Measurements from ENCODE around the gene PPP1R15B. TPM values are rescaled to one million over a fixed set of nuclear protein-coding genes. Genes with fewer than 3 reads are reported as not detected.
"Not testable (repeated sequence)": the region's sequence is repeated elsewhere in the genome, so short reads cannot be mapped to it uniquely, and the experiment has no call there.

Gene PPP1R15B
- total RNA-seq, 2 experiments from 2014 or later, result 62.5 to 70.6 TPM

GRCh38 chr1:204426035-204426436, 14.4 kb upstream of the PPP1R15B start:
- H3K36me3 Mint-ChIP-seq (ENCODE audit: low read depth), result peaks cover 31% of the 10 kb centered on the region
- POLR2A ChIA-PET, result no interaction called here
- CTCF ChIA-PET, result interaction anchor here (1.2 kb wide), 1 partner anchor 11 kb away, joined by 3 read pairs; no protein-coding TSS in a partner anchor

GRCh38 chr1:204424621-204425020, 13.0 kb upstream of the PPP1R15B start:
- DNase-seq, result no peak
- H3K4me1 Mint-ChIP-seq, result peaks cover 7% of the 10 kb centered on the region
- no peak overlapping the region for H3K4me3 Mint-ChIP-seq
- no peaks in the 10 kb centered on the region for H3K27me3 Mint-ChIP-seq
- POLR2A ChIA-PET, result no interaction called here
- CTCF ChIA-PET, result interaction anchor here (1.4 kb wide), 1 partner anchor 14 kb away, joined by 3 read pairs; no protein-coding TSS in a partner anchor
- H3K27ac Mint-ChIP-seq, result no peak overlapping the region
- H3K9me3 Mint-ChIP-seq, result no peaks in the 10 kb centered on the region
- H3K36me3 Mint-ChIP-seq (ENCODE audit: low read depth), result peaks cover 30% of the 10 kb centered on the region

More at GRCh38 chr1:204426035-204426436, 14.4 kb upstream of the PPP1R15B start:
- Mint-ChIP-seq H3K27ac (no peak overlapping the region), H3K4me1 (no peaks in the 10 kb centered on the region), H3K27me3 (no peaks in the 10 kb centered on the region), H3K9me3 (no peaks in the 10 kb centered on the region), H3K4me3 (no peak overlapping the region)
- DNase-seq, result no peak

GRCh38 chr1:204422061-204422705, 10.6 kb upstream of the PPP1R15B start:
- Mint-ChIP-seq H3K36me3 (ENCODE audit: low read depth) (peaks cover 27% of the 10 kb centered on the region), H3K4me1 (peaks cover 25% of the 10 kb centered on the region)
- H3K27me3 Mint-ChIP-seq, H3K9me3 Mint-ChIP-seq, DNase-seq, POLR2A ChIA-PET, H3K27ac Mint-ChIP-seq, H3K4me3 Mint-ChIP-seq: not testable (repeated sequence)
- CTCF ChIA-PET, result interaction anchor here (0.7 to 2.2 kb wide), 4 partner anchors 9 to 24 kb away, joined by 3 to 11 read pairs (median 4); no protein-coding TSS in a partner anchor

- Mint-ChIP-seq H3K9me3 (no peaks in the 10 kb centered on the region), H3K4me1 (peaks cover 27% of the 10 kb centered on the region), H3K4me3 (no peak overlapping the region), H3K27ac (no peak overlapping the region), H3K27me3 (no peaks in the 10 kb centered on the region), H3K36me3 (ENCODE audit: low read depth) (peaks cover 21% of the 10 kb centered on the region)
- no peak for DNase-seq
- CTCF ChIA-PET, result interaction anchor here (0.8 to 2.2 kb wide), 2 partner anchors 10 to 23 kb away, joined by 5 to 11 read pairs; no protein-coding TSS in a partner anchor
- POLR2A ChIA-PET, result no interaction called here
Measured at GRCh38 chr1:204421441-204421840, 9.8 kb upstream of the PPP1R15B start.

GRCh38 chr1:204420039-204421004, 8.7 kb upstream of the PPP1R15B start:
- Mint-ChIP-seq H3K36me3 (ENCODE audit: low read depth) (peaks cover 14% of the 10 kb centered on the region), H3K4me1 (peaks cover 32% of the 10 kb centered on the region), H3K27me3 (no peaks in the 10 kb centered on the region), H3K9me3 (no peaks in the 10 kb centered on the region), H3K4me3 (no peak overlapping the region), H3K27ac (no peak overlapping the region)
- POLR2A ChIA-PET, result no interaction called here
- no peak for DNase-seq
- CTCF ChIA-PET, result interaction anchor here (1.4 kb wide), 1 partner anchor 11 kb away, joined by 6 read pairs; no protein-coding TSS in a partner anchor

GRCh38 chr1:204419064-204419403, 7.4 kb upstream of the PPP1R15B start:
- Mint-ChIP-seq H3K27ac (peak overlapping the region; percentile 25), H3K4me1 (peaks cover 34% of the 10 kb centered on the region), H3K9me3 (no peaks in the 10 kb centered on the region), H3K36me3 (ENCODE audit: low read depth) (peaks cover 14% of the 10 kb centered on the region), H3K4me3 (no peak overlapping the region), H3K27me3 (no peaks in the 10 kb centered on the region)
- ChIA-PET POLR2A (no interaction called here), CTCF (interaction anchor here (1.4 kb wide), 1 partner anchor 12 kb away, joined by 6 read pairs; no protein-coding TSS in a partner anchor)
- DNase-seq, result no peak

GRCh38 chr1:204418174-204419063, 6.8 kb upstream of the PPP1R15B start:
- no peaks in the 10 kb centered on the region for H3K9me3 Mint-ChIP-seq
- ChIA-PET POLR2A (no interaction called here), CTCF (interaction anchor here (0.5 to 1.7 kb wide), 3 partner anchors 13 to 104 kb away, joined by 3 to 6 read pairs (median 6); no protein-coding TSS in a partner anchor)
- H3K4me3 Mint-ChIP-seq, result no peak overlapping the region
- no peaks in the 10 kb centered on the region for H3K27me3 Mint-ChIP-seq
- peak overlapping the region; percentile 58 for H3K27ac Mint-ChIP-seq
- DNase-seq, result no peak
- peaks cover 14% of the 10 kb centered on the region for H3K36me3 Mint-ChIP-seq (ENCODE audit: low read depth)
- H3K4me1 Mint-ChIP-seq, result peaks cover 34% of the 10 kb centered on the region

- H3K4me1 Mint-ChIP-seq, result peaks cover 38% of the 10 kb centered on the region
- DNase-seq, result no peak
- POLR2A ChIA-PET, result no interaction called here
- no peaks in the 10 kb centered on the region for H3K9me3 Mint-ChIP-seq
- no peaks in the 10 kb centered on the region for H3K27me3 Mint-ChIP-seq
- H3K27ac Mint-ChIP-seq, result no peak overlapping the region
- CTCF ChIA-PET, result interaction anchor here (1.3 to 1.7 kb wide), 2 partner anchors 14 to 19 kb away, joined by 5 to 6 read pairs; no protein-coding TSS in a partner anchor
- no peak overlapping the region for H3K4me3 Mint-ChIP-seq
- H3K36me3 Mint-ChIP-seq (ENCODE audit: low read depth), result peaks cover 10% of the 10 kb centered on the region
Measured at GRCh38 chr1:204417074-204417997, 5.7 kb upstream of the PPP1R15B start.

- Mint-ChIP-seq H3K27me3 (no peaks in the 10 kb centered on the region), H3K36me3 (ENCODE audit: low read depth) (peaks cover 10% of the 10 kb centered on the region), H3K4me3 (no peak overlapping the region), H3K27ac (no peak overlapping the region), H3K4me1 (peaks cover 40% of the 10 kb centered on the region), H3K9me3 (no peaks in the 10 kb centered on the region)
- DNase-seq, result no peak
- ChIA-PET CTCF (interaction anchor here (1.3 to 1.7 kb wide), 2 partner anchors 15 to 18 kb away, joined by 5 to 6 read pairs; no protein-coding TSS in a partner anchor), POLR2A (no interaction called here)
Measured at GRCh38 chr1:204416589-204417073, 5.0 kb upstream of the PPP1R15B start.

- POLR2A ChIA-PET, result interaction anchor here (0.6 kb wide), 1 partner anchor 13 kb away, joined by 5 read pairs; no protein-coding TSS in a partner anchor
Measured at GRCh38 chr1:204415351-204415750, 3.7 kb upstream of the PPP1R15B start.

GRCh38 chr1:204414016-204414415, 2.4 kb upstream of the PPP1R15B start:
- Mint-ChIP-seq H3K27me3 (no peaks in the 10 kb centered on the region), H3K27ac (no peak overlapping the region), H3K36me3 (ENCODE audit: low read depth) (peaks cover 23% of the 10 kb centered on the region), H3K4me1 (peaks cover 28% of the 10 kb centered on the region), H3K9me3 (no peaks in the 10 kb centered on the region), H3K4me3 (no peak overlapping the region)
- no peak for DNase-seq
- CTCF ChIA-PET, result interaction anchor here (0.7 to 1.6 kb wide), 4 partner anchors 17 to 89 kb away, joined by 4 to 7 read pairs (median 5); no protein-coding TSS in a partner anchor
- POLR2A ChIA-PET, result no interaction called here

More at GRCh38 chr1:204415351-204415750, 3.7 kb upstream of the PPP1R15B start:
- CTCF ChIA-PET, result interaction anchor here (0.6 to 0.7 kb wide), 3 partner anchors 96 to 1455 kb away, joined by 3 to 4 read pairs (median 3); no protein-coding TSS in a partner anchor
- peaks cover 12% of the 10 kb centered on the region for H3K36me3 Mint-ChIP-seq (ENCODE audit: low read depth)
- no peaks in the 10 kb centered on the region for H3K9me3 Mint-ChIP-seq
- no peak overlapping the region for H3K4me3 Mint-ChIP-seq
- no peak for DNase-seq
- H3K27me3 Mint-ChIP-seq, result no peaks in the 10 kb centered on the region
- H3K27ac Mint-ChIP-seq, result no peak overlapping the region
- H3K4me1 Mint-ChIP-seq, result peaks cover 39% of the 10 kb centered on the region

All from activated CD4-positive, alpha-beta T cell treated with anti-CD3 and anti-CD28 coated beads, Interleukin-2, amount 10 ng/mL, durations not matched to agents 7 days and 5 days (primary cell).